HepG2 (cell line): ENCODE results near the gene PPP1R3C. TPM values are rescaled to one million over a fixed set of nuclear protein-coding genes. Genes with fewer than 3 reads are reported as not detected.

Source experiments
- ATAC-seq: fragments of 200-7000 bp; cut with Tn5 transposase; 3 replicates; pipeline ENCODE4 v1.9.1; 2020; ENCODE audit warnings: mild to moderate bottlenecking, moderate library complexity
- BruUV-seq: library from RNA; stranded (reverse); fragments of 400-500 nt; replicated peaks from 2 replicates; lab custom pipeline; 2021; lab: Mats Ljungman, UMichigan
- CTCF ChIA-PET: fragments of 300-600 bp; formaldehyde crosslinking; extraction: SDS; loops from one replicate; lab custom pipeline; 2021; ENCODE audit warnings: low total read pairs, inconsistent platforms, low intra/inter-chr PET ratio; lab: Yijun Ruan, JAX
- POLR2A ChIA-PET: fragments of 350-600 bp; sonication (Branson Sonifier 250); formaldehyde crosslinking; loops from one replicate; lab custom pipeline; 2020; ENCODE audit warnings: antibody characterized with exemption, inconsistent platforms; lab: Yijun Ruan, JAX
- DNase-seq: peaks from one replicate; pipeline ENCODE4 v3.0.0-alpha.2; 2015; ENCODE audit warnings: low spot score
- FAIRE-seq: peaks from 3 replicates; lab custom pipeline; 2011; peaks lifted over from hg19 to GRCh38; lab: Jason Lieb, UNC
- H2AFZ ChIP-seq: one replicate; pipeline ENCODE4 v1.6.1; 2011; ENCODE audit warnings: low read length, inconsistent platforms
- H3K27ac ChIP-seq: fragments of 300-600 bp; 3 replicates; pipeline ENCODE4 v1.8.0; 2011; ENCODE audit warnings: mixed run types, mild to moderate bottlenecking, mixed read lengths, low read length, inconsistent platforms; ENCODE audit not compliant: insufficient read depth; ENCODE audit errors: extremely low read length
- H3K27me3 ChIP-seq, 2 experiments: fragments of 200-600 bp in 1 of 2; 2 replicates in 1 of 2; 3 replicates in 1 of 2; pipeline versions ENCODE4 v1.6.0 to v1.8.0; 2011; ENCODE audit warnings: low read length in 2 of 2, mild to moderate bottlenecking in 2 of 2, moderate library complexity in 2 of 2, inconsistent platforms in 1 of 2; ENCODE audit not compliant: insufficient read depth in 2 of 2, control insufficient read depth in 1 of 2
- H3K36me3 ChIP-seq, 2 experiments: fragments of 200-600 bp in 1 of 2; replicated peaks in 1 of 2; 2 replicates in 1 of 2; 3 replicates in 1 of 2; pipeline versions ENCODE4 v1.5.1 to v1.8.0; 2011; ENCODE audit warnings: low read length in 2 of 2, inconsistent platforms in 1 of 2; ENCODE audit not compliant: insufficient read depth in 2 of 2, control insufficient read depth in 1 of 2
- H3K4me1 ChIP-seq: 2 replicates; pipeline ENCODE4 v1.5.1; 2012; ENCODE audit warnings: low read length, inconsistent platforms; ENCODE audit not compliant: insufficient read depth
- H3K4me2 ChIP-seq: 2 replicates; pipeline ENCODE4 v1.6.0; 2011; ENCODE audit warnings: low read depth, low read length, inconsistent platforms
- H3K4me3 ChIP-seq, 3 experiments: fragments of 200-600 bp in 1 of 3; sonication (generic), shearing (Covaris generic) in 1 of 3; replicated peaks in 1 of 3; 2 replicates each; pipeline ENCODE4 v1.5.1; 2011 to 2016; ENCODE audit warnings: low read length in 3 of 3, inconsistent platforms in 2 of 3, low read depth in 2 of 3, mild to moderate bottlenecking in 2 of 3, control low read depth in 1 of 3, mixed read lengths in 1 of 3; ENCODE audit not compliant: insufficient read depth in 1 of 3
- H3K79me2 ChIP-seq: one replicate; pipeline ENCODE4 v1.6.1; 2011; ENCODE audit warnings: low read length, inconsistent platforms; ENCODE audit not compliant: insufficient read depth
- H3K9ac ChIP-seq: 2 replicates; pipeline ENCODE4 v1.6.0; 2011; ENCODE audit warnings: mild to moderate bottlenecking, low read depth, low read length, inconsistent platforms; ENCODE audit not compliant: insufficient read depth
- H3K9me3 ChIP-seq: 2 replicates; pipeline ENCODE4 v1.5.1; 2012; ENCODE audit warnings: mild to moderate bottlenecking, low read length
- H4K20me1 ChIP-seq: 2 replicates; pipeline ENCODE4 v1.6.0; 2011; ENCODE audit warnings: inconsistent platforms, mild to moderate bottlenecking, low read length, moderate library complexity; ENCODE audit not compliant: insufficient read depth
- MAFK ChIP-seq, 2 experiments: IDR thresholded peaks in 1 of 2; conservative IDR thresholded peaks in 1 of 2; 2 replicates each; pipeline ENCODE4 v1.6.1; 2011; ENCODE audit warnings: improper control_type of control experiment in 2 of 2, low read length in 2 of 2
- NCOA1 ChIP-seq: sonication (generic); formaldehyde crosslinking; IDR thresholded peaks from 2 replicates; pipeline ENCODE4 v1.9.0; 2021; ENCODE audit warnings: missing genetic modification reagents
- NFATC3 ChIP-seq: sonication (generic); formaldehyde crosslinking; IDR thresholded peaks from 2 replicates; pipeline ENCODE4 v1.5.1; 2020; ENCODE audit warnings: mild to moderate bottlenecking, missing genetic modification reagents
- SIX1 ChIP-seq: sonication (generic); formaldehyde crosslinking; IDR thresholded peaks from 2 replicates; pipeline ENCODE4 v1.4.0; 2020; ENCODE audit warnings: missing genetic modification reagents, borderline replicate concordance
- YEATS4 ChIP-seq: sonication (generic); formaldehyde crosslinking; IDR thresholded peaks from 2 replicates; pipeline ENCODE4 v1.4.0; 2020; ENCODE audit warnings: missing genetic modification reagents, borderline replicate concordance
- WGBS: methylation state at CpG from one replicate; pipeline ENCODE4 v1.1.6; 2017; ENCODE audit warnings: low lambda C conversion rate; 5-methylcytosine and 5-hydroxymethylcytosine counted together
- in situ Hi-C: cut with HindIII; loops from 2 replicates; pipeline ENCODE4 v1.10.0; 2017; ENCODE audit warnings: low pct_unique_long_range_greater_than_20kb; ENCODE audit not compliant: extremely low pct_ligation_motif_present
- intact Hi-C: fragments of 100-400 bp; cut with micrococcal nuclease; formaldehyde crosslinking; loops from one replicate; pipeline ENCODE4 v1.10.0; 2022; ENCODE audit not compliant: unreplicated experiment
- polyA plus RNA-seq, 8 experiments: library from polyadenylated mRNA; depleted of rRNA in 3 of 8; stranded (reverse) in 7 of 8; unstranded in 1 of 8; fragments of >200 nt; fragmentation: Illumina TruSeq in 4 of 8; extraction: Trizol in 4 of 8; gene quantifications; 2 replicates each; pipeline versions ENCODE4 v1.2.1 to v1.2.3, GENCODE V29; 2011 to 2016; ENCODE audit warnings: low read depth in 4 of 8, missing spikeins in 1 of 8, mixed read lengths in 1 of 8; ENCODE audit not compliant: insufficient read depth in 1 of 8
- total RNA-seq, 5 experiments: library from RNA; depleted of rRNA; stranded (reverse); fragments of >200 nt; fragmentation: Illumina TruSeq; extraction: Trizol; gene quantifications; 2 replicates each; pipeline ENCODE4 v1.2.3, GENCODE V29; 2016; ENCODE audit warnings: low read depth in 1 of 5
- TF ChIP-seq, protein P1 (sequence below): sonication (generic); formaldehyde crosslinking; IDR thresholded peaks from 2 replicates; pipeline ENCODE4 v1.5.1; 2020; ENCODE audit warnings: missing genetic modification reagents, mild to moderate bottlenecking, borderline replicate concordance

Gene PPP1R3C
- total and polyA plus RNA-seq, 2 of the 13 experiments (the other 11 are each of a cell fraction or from before 2014, with no cell fraction given) = 13.3 to 14.8 TPM

DNA sequence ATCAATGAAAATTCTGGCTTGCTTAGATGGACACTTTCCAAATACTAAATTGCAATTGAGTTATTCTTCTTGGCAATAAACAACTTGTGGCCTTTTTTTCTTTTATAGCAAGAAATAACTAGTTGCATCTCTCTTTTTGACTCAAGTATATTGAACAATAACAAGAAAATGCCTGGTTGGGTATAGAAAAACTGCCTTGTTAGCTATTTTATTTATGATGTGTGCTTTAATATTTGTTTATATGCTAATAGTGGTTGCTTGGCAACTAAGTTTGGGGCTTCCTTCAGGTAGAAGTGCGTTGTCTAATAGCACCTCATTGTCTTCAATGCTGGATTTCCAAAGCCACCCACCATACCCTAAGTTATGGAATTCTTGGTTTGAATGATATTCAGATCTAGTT lies 30.1 kb upstream of the PPP1R3C start:
- Histone ChIP-seq H3K9ac (no peak overlapping the region), H3K9me3 (no peaks in the 10 kb centered on the region), H3K4me1 (no peaks in the 10 kb centered on the region), H3K4me3 (no peak overlapping the region), H3K27ac (no peak overlapping the region), H4K20me1 (no peaks in the 10 kb centered on the region)
- ChIA-PET POLR2A (no interaction called here), CTCF (no interaction called here)
- in situ Hi-C loops = no loop called here
- ATAC-seq (no peak), DNase-seq (no peak), FAIRE-seq (no peak)
- 29% methylated on average over 1 of the region's 1 CpG for WGBS
- TF ChIP-seq YEATS4 (CRISPR knock-in tag) (no peak), NCOA1 (CRISPR knock-in tag) (no peak), SIX1 (CRISPR knock-in tag) (no peak), MAFK (conservative IDR thresholded peaks at IDR 0.05 in 1 of 2, IDR thresholded peaks at IDR 0.05 in 1 of 2; ENCODE audit: low read length in 2 of 2) (peak in 1 of 2 experiments; percentile 59; a peak in 2 of 4 replicates), NFATC3 (CRISPR knock-in tag) (no peak)
- TF ChIP-seq, protein P1, sequence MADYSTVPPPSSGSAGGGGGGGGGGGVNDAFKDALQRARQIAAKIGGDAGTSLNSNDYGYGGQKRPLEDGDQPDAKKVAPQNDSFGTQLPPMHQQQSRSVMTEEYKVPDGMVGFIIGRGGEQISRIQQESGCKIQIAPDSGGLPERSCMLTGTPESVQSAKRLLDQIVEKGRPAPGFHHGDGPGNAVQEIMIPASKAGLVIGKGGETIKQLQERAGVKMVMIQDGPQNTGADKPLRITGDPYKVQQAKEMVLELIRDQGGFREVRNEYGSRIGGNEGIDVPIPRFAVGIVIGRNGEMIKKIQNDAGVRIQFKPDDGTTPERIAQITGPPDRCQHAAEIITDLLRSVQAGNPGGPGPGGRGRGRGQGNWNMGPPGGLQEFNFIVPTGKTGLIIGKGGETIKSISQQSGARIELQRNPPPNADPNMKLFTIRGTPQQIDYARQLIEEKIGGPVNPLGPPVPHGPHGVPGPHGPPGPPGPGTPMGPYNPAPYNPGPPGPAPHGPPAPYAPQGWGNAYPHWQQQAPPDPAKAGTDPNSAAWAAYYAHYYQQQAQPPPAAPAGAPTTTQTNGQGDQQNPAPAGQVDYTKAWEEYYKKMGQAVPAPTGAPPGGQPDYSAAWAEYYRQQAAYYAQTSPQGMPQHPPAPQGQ (CRISPR knock-in tag) = no peak
- TF ChIP-seq, all 625 proteins: peak for 1
- no peak overlapping the region for H3K4me2 ChIP-seq
- H3K79me2 ChIP-seq = no peaks in the 10 kb centered on the region
- no peaks in the 10 kb centered on the region for H3K27me3 ChIP-seq
- intact Hi-C loops = no loop called here
- no peak overlapping the region for H2AFZ ChIP-seq
- BruUV-seq = no TSS peak
- H3K36me3 ChIP-seq = no peaks in the 10 kb centered on the region
